ENCODE data around the gene HIVEP3.

DNA sequence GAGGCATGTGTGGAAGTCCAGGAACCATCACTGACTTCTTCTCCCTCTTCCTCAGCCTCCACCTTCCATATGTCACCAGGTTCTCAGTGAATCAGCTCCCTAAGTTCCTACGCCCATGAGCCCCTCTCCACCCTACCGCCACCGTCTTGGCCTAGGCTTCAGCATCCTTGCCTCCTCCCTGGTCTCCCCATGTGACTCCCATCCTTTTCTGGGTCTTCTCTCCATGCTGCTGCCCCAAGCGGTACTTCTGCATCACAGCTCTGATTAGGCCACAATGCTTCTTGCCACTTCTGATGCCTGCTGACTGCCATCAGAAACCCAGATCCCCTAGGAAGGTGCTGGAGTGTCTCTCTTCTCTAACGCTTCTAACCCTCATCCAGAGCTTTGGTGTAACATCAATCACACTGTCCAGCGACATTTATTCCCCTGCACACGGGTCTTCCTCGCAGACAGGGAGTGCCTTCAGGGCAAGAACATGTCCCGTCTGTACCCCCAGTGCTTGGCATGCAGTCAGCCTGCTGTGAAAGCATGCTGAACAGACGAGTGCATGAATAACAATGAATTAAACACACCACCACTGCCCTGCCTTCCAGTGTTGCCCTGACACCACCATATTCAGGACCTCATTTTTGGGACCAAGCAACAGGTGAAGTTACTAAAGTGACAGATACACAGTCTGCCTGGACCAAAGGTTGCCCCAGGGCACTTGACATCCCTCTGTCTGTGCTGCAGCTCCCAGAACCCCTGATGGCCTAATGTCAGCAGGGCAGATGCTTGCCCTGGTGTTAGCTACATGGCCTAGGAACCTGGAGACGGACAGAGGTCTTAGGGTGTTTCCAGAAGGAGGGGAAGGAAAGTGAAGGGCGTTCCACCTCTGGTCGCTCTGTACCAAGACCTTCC, 275.6 kb downstream of the HIVEP3 start:
- TF ChIP-seq EP300 (IDR thresholded peaks at IDR 0.05): no peak
- TF ChIP-seq, protein P1, sequence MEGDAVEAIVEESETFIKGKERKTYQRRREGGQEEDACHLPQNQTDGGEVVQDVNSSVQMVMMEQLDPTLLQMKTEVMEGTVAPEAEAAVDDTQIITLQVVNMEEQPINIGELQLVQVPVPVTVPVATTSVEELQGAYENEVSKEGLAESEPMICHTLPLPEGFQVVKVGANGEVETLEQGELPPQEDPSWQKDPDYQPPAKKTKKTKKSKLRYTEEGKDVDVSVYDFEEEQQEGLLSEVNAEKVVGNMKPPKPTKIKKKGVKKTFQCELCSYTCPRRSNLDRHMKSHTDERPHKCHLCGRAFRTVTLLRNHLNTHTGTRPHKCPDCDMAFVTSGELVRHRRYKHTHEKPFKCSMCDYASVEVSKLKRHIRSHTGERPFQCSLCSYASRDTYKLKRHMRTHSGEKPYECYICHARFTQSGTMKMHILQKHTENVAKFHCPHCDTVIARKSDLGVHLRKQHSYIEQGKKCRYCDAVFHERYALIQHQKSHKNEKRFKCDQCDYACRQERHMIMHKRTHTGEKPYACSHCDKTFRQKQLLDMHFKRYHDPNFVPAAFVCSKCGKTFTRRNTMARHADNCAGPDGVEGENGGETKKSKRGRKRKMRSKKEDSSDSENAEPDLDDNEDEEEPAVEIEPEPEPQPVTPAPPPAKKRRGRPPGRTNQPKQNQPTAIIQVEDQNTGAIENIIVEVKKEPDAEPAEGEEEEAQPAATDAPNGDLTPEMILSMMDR (IDR thresholded peaks at IDR 0.05): no peak
- TF ChIP-seq POLR2AphosphoS5 (IDR thresholded peaks at IDR 0.05): no peak
- TF ChIP-seq POLR2A (IDR thresholded peaks at IDR 0.05; ENCODE audit: low read depth): no peak
